ENCODE results near the gene RERE. TPM values are rescaled to one million over a fixed set of nuclear protein-coding genes. Genes with fewer than 3 reads are reported as not detected.

Gene RERE
- total RNA-seq, 1 donor from 2014 or later: 76.8 TPM

DNA sequence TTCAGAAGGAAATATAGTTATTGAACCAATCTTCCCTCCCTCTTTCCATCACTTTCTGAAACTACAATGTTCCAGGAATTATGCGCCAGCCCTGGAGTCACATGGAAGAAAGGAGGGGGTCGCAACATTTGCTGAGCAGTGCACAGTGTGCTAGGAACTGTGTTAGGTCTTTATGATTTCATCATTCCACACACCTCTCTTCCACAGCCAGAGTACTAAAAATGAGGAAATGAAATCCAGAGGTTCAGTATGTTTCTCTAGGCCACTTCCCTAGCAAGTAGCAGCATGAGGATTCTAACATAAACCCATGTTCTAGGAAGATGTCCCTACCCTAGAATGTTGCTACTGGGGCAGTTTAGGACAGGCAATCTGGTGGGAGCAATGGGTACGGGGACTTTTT, 341.4 kb downstream of the RERE start:
- Mint-ChIP-seq H3K4me1 (ENCODE audit: unreplicated experiment) (peaks cover 12% of the 10 kb centered on the region), H3K27me3 (ENCODE audit: unreplicated experiment) (no peaks in the 10 kb centered on the region), H3K9me3 (ENCODE audit: unreplicated experiment) (no peaks in the 10 kb centered on the region), H3K36me3 (ENCODE audit: unreplicated experiment) (no peaks in the 10 kb centered on the region), H3K27ac (ENCODE audit: unreplicated experiment) (no peak overlapping the region), H3K4me3 (ENCODE audit: unreplicated experiment) (no peak overlapping the region)
- TF ChIP-seq, protein P1, sequence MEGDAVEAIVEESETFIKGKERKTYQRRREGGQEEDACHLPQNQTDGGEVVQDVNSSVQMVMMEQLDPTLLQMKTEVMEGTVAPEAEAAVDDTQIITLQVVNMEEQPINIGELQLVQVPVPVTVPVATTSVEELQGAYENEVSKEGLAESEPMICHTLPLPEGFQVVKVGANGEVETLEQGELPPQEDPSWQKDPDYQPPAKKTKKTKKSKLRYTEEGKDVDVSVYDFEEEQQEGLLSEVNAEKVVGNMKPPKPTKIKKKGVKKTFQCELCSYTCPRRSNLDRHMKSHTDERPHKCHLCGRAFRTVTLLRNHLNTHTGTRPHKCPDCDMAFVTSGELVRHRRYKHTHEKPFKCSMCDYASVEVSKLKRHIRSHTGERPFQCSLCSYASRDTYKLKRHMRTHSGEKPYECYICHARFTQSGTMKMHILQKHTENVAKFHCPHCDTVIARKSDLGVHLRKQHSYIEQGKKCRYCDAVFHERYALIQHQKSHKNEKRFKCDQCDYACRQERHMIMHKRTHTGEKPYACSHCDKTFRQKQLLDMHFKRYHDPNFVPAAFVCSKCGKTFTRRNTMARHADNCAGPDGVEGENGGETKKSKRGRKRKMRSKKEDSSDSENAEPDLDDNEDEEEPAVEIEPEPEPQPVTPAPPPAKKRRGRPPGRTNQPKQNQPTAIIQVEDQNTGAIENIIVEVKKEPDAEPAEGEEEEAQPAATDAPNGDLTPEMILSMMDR (IDR thresholded peaks at IDR 0.05): no peak
- DNase-seq (ENCODE audit: extremely low spot score, unreplicated experiment): peak; percentile 13

DNA sequence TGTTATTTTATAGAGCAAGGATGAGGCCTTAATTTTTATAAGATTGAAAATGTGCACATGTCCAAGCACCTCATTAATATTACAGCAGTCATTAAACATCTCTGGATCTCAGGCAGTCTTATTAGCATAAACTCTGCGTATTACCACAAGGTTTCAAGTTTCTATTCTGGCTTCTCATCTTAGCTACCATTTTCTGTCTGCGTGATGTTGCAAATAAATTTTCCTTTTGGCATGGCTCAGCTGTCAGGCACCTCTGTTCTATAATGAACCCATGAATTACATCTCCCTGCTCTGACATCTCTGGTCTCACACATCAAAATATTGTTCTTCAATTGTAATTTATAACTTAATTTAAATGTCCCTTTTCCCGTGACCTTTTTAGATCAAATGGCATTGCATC, 343.1 kb downstream of the RERE start:
- TF ChIP-seq, protein P1 (IDR thresholded peaks at IDR 0.05): no peak
- Mint-ChIP-seq H3K4me1 (ENCODE audit: unreplicated experiment) (peaks cover 9% of the 10 kb centered on the region), H3K4me3 (ENCODE audit: unreplicated experiment) (no peak overlapping the region), H3K27ac (ENCODE audit: unreplicated experiment) (no peak overlapping the region), H3K36me3 (ENCODE audit: unreplicated experiment) (no peaks in the 10 kb centered on the region), H3K9me3 (ENCODE audit: unreplicated experiment) (no peaks in the 10 kb centered on the region), H3K27me3 (ENCODE audit: unreplicated experiment) (no peaks in the 10 kb centered on the region)
- peak; percentile 2 for DNase-seq (ENCODE audit: extremely low spot score, unreplicated experiment)

DNA sequence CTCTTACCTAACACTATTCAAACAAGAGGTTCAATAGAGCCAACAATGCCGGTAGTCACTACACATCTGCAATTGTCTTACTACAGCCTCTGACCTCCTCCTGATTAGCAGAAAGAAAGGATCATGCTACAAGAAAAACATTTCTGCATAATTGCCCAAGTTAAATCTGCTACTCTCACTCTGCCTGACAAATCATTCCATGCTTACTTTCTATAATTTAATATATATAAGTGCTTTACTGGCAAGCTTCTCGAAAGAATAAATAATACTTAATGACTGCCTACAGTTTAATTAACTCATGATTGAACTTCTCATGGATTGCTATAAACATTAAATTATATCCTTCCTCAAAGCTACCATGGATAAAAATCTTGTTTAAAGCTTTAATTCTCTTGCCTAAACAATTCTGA, 343.5 kb downstream of the RERE start:
- no peak overlapping the region for H3K27ac Mint-ChIP-seq (ENCODE audit: unreplicated experiment)
- peaks cover 9% of the 10 kb centered on the region for H3K4me1 Mint-ChIP-seq (ENCODE audit: unreplicated experiment)
- H3K36me3 Mint-ChIP-seq (ENCODE audit: unreplicated experiment): no peaks in the 10 kb centered on the region
- H3K4me3 Mint-ChIP-seq (ENCODE audit: unreplicated experiment): no peak overlapping the region
- TF ChIP-seq, protein P1 (IDR thresholded peaks at IDR 0.05): no peak
- no peak for DNase-seq (ENCODE audit: extremely low spot score, unreplicated experiment)
- no peaks in the 10 kb centered on the region for H3K9me3 Mint-ChIP-seq (ENCODE audit: unreplicated experiment)
- no peaks in the 10 kb centered on the region for H3K27me3 Mint-ChIP-seq (ENCODE audit: unreplicated experiment)

DNA sequence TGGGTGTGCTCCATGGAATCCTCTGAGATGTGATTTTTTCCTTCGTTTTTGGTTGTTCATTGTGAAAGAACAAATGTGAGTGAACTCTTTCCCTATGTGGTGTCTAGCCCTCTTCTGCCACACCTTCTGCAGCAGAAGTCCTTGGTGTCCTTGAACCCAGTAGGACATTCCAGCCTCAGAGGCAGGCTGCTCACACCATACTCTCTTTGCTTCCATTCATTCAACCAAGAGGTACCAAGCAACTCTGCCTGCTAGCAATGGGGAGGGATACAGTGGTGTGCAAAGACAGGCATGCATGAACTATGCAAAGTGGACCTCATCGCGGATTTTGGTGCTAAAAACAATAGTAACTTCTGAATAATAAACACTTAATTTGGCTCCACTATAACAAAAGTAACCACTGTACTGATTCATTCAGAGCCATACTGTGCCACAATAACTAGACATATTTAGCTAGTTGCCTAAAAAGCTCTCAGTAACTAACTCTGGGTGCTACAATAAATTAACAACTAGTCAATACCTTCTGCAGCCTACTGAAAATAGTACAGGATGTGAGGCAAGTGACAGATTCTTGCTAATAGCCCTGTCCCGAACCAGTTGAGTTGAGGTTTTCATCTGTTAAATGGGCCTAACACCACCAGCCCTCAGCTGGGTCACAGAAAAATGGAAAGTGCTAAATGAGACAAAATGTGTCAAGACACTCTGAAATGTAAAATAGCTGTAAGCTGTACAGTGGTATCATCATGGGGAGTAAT, 344.1 kb downstream of the RERE start:
- peaks cover 10% of the 10 kb centered on the region for H3K4me1 Mint-ChIP-seq (ENCODE audit: unreplicated experiment)
- peak; percentile 13 for DNase-seq (ENCODE audit: extremely low spot score, unreplicated experiment)
- no peaks in the 10 kb centered on the region for H3K9me3 Mint-ChIP-seq (ENCODE audit: unreplicated experiment)
- H3K27ac Mint-ChIP-seq (ENCODE audit: unreplicated experiment): no peak overlapping the region
- H3K27me3 Mint-ChIP-seq (ENCODE audit: unreplicated experiment): no peaks in the 10 kb centered on the region
- H3K4me3 Mint-ChIP-seq (ENCODE audit: unreplicated experiment): no peak overlapping the region
- H3K36me3 Mint-ChIP-seq (ENCODE audit: unreplicated experiment): no peaks in the 10 kb centered on the region
- TF ChIP-seq, protein P1 (IDR thresholded peaks at IDR 0.05): no peak

DNA sequence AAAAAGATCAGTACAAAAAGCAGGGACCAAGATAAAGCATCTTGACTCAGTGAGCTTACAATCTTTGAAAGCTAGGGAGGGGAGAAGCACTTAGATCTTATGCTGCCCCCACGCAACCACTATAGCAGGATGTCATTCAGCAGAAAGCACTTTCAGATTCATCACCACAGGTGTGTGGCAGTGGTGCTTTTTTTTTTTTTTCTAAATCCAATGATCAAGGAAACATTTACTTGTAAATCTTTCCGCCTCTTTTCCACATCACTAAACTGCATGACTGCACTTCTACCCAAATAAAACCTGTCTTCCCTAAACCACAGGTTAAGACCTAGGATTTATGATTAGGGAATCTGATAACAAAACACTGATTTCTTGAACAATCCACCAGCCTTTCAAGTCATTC, 344.8 kb downstream of the RERE start:
- Mint-ChIP-seq H3K27ac (ENCODE audit: unreplicated experiment) (no peak overlapping the region), H3K4me1 (ENCODE audit: unreplicated experiment) (peaks cover 9% of the 10 kb centered on the region), H3K36me3 (ENCODE audit: unreplicated experiment) (no peaks in the 10 kb centered on the region), H3K9me3 (ENCODE audit: unreplicated experiment) (no peaks in the 10 kb centered on the region), H3K27me3 (ENCODE audit: unreplicated experiment) (no peaks in the 10 kb centered on the region), H3K4me3 (ENCODE audit: unreplicated experiment) (no peak overlapping the region)
- no peak for DNase-seq (ENCODE audit: extremely low spot score, unreplicated experiment)
- TF ChIP-seq, protein P1 (IDR thresholded peaks at IDR 0.05): no peak
